HEK293 (cell line): Measurements from ENCODE around the gene B3GNT9.

ENCODE experiments used
- CTCF ChIA-PET: fragments of 350-600 bp; formaldehyde crosslinking; extraction: SDS; loops from one replicate; lab custom pipeline; 2021; ENCODE audit warnings: antibody characterized with exemption; lab: Yijun Ruan, JAX
- POLR2A ChIA-PET: fragments of 300-600 bp; formaldehyde crosslinking; extraction: SDS; loops from one replicate; lab custom pipeline; 2020; ENCODE audit warnings: antibody characterized with exemption, inconsistent platforms; lab: Yijun Ruan, JAX
- H3K27ac ChIP-seq: fragments of 200-500 bp; sonication (Bioruptor generic); 2 replicates; pipeline ENCODE4 v1.5.1; 2014; ENCODE audit warnings: low read depth, low read length, control low read depth, inconsistent platforms; ENCODE audit errors: extremely low read depth
- H3K36me3 ChIP-seq, 2 experiments: fragments of 200-500 bp in 1 of 2; sonication (Bioruptor generic) in 1 of 2; 1 replicate in 1 of 2; 2 replicates in 1 of 2; pipeline ENCODE4 v1.5.1; 2014 to 2017; ENCODE audit warnings: inconsistent platforms in 2 of 2, low read length in 2 of 2; ENCODE audit not compliant: control insufficient read depth in 2 of 2, insufficient read depth in 1 of 2
- H3K4me1 ChIP-seq: fragments of 200-500 bp; sonication (Bioruptor generic); 2 replicates; pipeline ENCODE4 v1.5.1; 2014; ENCODE audit warnings: mild to moderate bottlenecking, low read length, inconsistent platforms; ENCODE audit not compliant: control insufficient read depth, insufficient read depth
- H3K4me3 ChIP-seq: 2 replicates; pipeline ENCODE4 v1.5.1; 2011; ENCODE audit warnings: low read depth, mild to moderate bottlenecking, control low read depth, low read length, moderate library complexity
- H3K9me3 ChIP-seq: fragments of 200-500 bp; sonication (Bioruptor generic); 2 replicates; pipeline ENCODE4 v1.5.1; 2014; ENCODE audit warnings: low read depth, low read length, inconsistent platforms; ENCODE audit not compliant: control insufficient read depth, insufficient read depth
- PBX3 ChIP-seq: sonication (generic); formaldehyde crosslinking; IDR thresholded peaks from 2 replicates; pipeline ENCODE4 v1.8.1; 2022; ENCODE audit warnings: mild to moderate bottlenecking, moderate library complexity, missing genetic modification reagents
- PRDM4 ChIP-seq: fragments of 450-650 bp; formaldehyde crosslinking; IDR thresholded peaks from 2 replicates; pipeline ENCODE4 v1.5.1; 2017; ENCODE audit warnings: missing biosample characterization, missing genetic modification characterization
- ZBTB21 ChIP-seq: fragments of 450-650 bp; formaldehyde crosslinking; IDR thresholded peaks from 2 replicates; pipeline ENCODE4 v1.5.1; 2017; ENCODE audit warnings: missing biosample characterization, missing genetic modification characterization
- ZBTB6 ChIP-seq: fragments of 450-650 bp; formaldehyde crosslinking; IDR thresholded peaks from 2 replicates; pipeline ENCODE4 v1.5.1; 2017; ENCODE audit warnings: missing biosample characterization, missing genetic modification characterization
- ZBTB8A ChIP-seq: fragments of 450-650 bp; formaldehyde crosslinking; IDR thresholded peaks from 2 replicates; pipeline ENCODE4 v1.5.1; 2016; ENCODE audit warnings: missing biosample characterization, missing genetic modification characterization
- ZFHX2 ChIP-seq: fragments of 450-650 bp; formaldehyde crosslinking; conservative IDR thresholded peaks from 2 replicates; pipeline ENCODE4 v1.5.1; 2016; ENCODE audit warnings: missing biosample characterization, missing genetic modification characterization
- ZNF121 ChIP-seq: fragments of 450-650 bp; formaldehyde crosslinking; IDR thresholded peaks from 2 replicates; pipeline ENCODE4 v1.5.1; 2016; ENCODE audit warnings: missing biosample characterization, missing genetic modification characterization
- ZNF211 ChIP-seq: fragments of 450-650 bp; formaldehyde crosslinking; IDR thresholded peaks from 2 replicates; pipeline ENCODE4 v1.5.1; 2016; ENCODE audit warnings: low read depth, missing biosample characterization, missing genetic modification characterization
- ZNF248 ChIP-seq: fragments of 450-650 bp; formaldehyde crosslinking; IDR thresholded peaks from 2 replicates; pipeline ENCODE4 v1.5.1; 2017; ENCODE audit warnings: missing biosample characterization, missing genetic modification characterization
- ZNF292 ChIP-seq: fragments of 450-650 bp; formaldehyde crosslinking; IDR thresholded peaks from 2 replicates; pipeline ENCODE4 v1.5.1; 2016; ENCODE audit warnings: low read depth, missing biosample characterization, missing genetic modification characterization, borderline replicate concordance
- ZNF324 ChIP-seq: fragments of 450-650 bp; formaldehyde crosslinking; IDR thresholded peaks from 2 replicates; pipeline ENCODE4 v1.5.1; 2016; ENCODE audit warnings: missing biosample characterization, missing genetic modification characterization
- ZNF335 ChIP-seq: fragments of 450-650 bp; formaldehyde crosslinking; conservative IDR thresholded peaks from 2 replicates; pipeline ENCODE4 v1.5.1; 2016; ENCODE audit warnings: missing biosample characterization, missing genetic modification characterization
- ZNF341 ChIP-seq: fragments of 450-650 bp; formaldehyde crosslinking; IDR thresholded peaks from 2 replicates; pipeline ENCODE4; 2016; ENCODE audit warnings: low read depth, missing biosample characterization, missing genetic modification characterization
- ZNF398 ChIP-seq: fragments of 450-650 bp; formaldehyde crosslinking; IDR thresholded peaks from 2 replicates; pipeline ENCODE4 v1.5.1; 2017; ENCODE audit warnings: missing biosample characterization, missing genetic modification characterization
- ZNF561 ChIP-seq: fragments of 450-650 bp; IDR thresholded peaks from 2 replicates; pipeline ENCODE4 v1.5.1; 2018; ENCODE audit warnings: missing biosample characterization, missing genetic modification characterization, borderline replicate concordance
- ZNF707 ChIP-seq: fragments of 450-650 bp; formaldehyde crosslinking; IDR thresholded peaks from 2 replicates; pipeline ENCODE4 v1.5.1; 2016; ENCODE audit warnings: missing biosample characterization, missing genetic modification characterization
- ZNF837 ChIP-seq: fragments of 450-650 bp; formaldehyde crosslinking; IDR thresholded peaks from 2 replicates; pipeline ENCODE4 v1.5.1; 2016; ENCODE audit warnings: missing biosample characterization, missing genetic modification characterization
- ZSCAN30 ChIP-seq: fragments of 450-650 bp; IDR thresholded peaks from 2 replicates; pipeline ENCODE4 v1.5.1; 2018; ENCODE audit warnings: missing biosample characterization, mild to moderate bottlenecking, missing genetic modification characterization, moderate library complexity
- TF ChIP-seq, protein P1 (sequence below): fragments of 450-650 bp; formaldehyde crosslinking; IDR thresholded peaks from 2 replicates; pipeline ENCODE4 v1.5.1; 2016; ENCODE audit warnings: missing biosample characterization, missing genetic modification characterization
- TF ChIP-seq, protein P2 (sequence below): fragments of 450-650 bp; formaldehyde crosslinking; IDR thresholded peaks from 2 replicates; pipeline ENCODE4 v1.5.1; 2016; ENCODE audit warnings: missing biosample characterization, missing genetic modification characterization
- TF ChIP-seq, protein P3 (sequence below): fragments of 450-650 bp; formaldehyde crosslinking; IDR thresholded peaks from 2 replicates; pipeline ENCODE4 v1.5.1; 2016; ENCODE audit warnings: missing biosample characterization, missing genetic modification characterization, borderline replicate concordance

Gene B3GNT9

GRCh38 chr16:67185651-67186134, 34.9 kb upstream of the B3GNT9 start (continued):
- TF ChIP-seq ZFHX2 (no peak), ZNF707 (tag by site-specific recombination) (no peak), ZNF341 (tag by site-specific recombination) (0 out of 2 replicates have a peak, but pooled peaks have one; percentile 3), ZNF324 (tag by site-specific recombination) (no peak), PRDM4 (tag by site-specific recombination) (no peak), ZSCAN30 (tag by site-specific recombination) (no peak), ZNF837 (tag by site-specific recombination) (no peak), ZNF248 (tag by site-specific recombination) (no peak), ZNF292 (no peak), ZBTB8A (tag by site-specific recombination) (no peak), ZNF398 (no peak), ZNF121 (tag by site-specific recombination) (no peak)
- TF ChIP-seq, protein P1, sequence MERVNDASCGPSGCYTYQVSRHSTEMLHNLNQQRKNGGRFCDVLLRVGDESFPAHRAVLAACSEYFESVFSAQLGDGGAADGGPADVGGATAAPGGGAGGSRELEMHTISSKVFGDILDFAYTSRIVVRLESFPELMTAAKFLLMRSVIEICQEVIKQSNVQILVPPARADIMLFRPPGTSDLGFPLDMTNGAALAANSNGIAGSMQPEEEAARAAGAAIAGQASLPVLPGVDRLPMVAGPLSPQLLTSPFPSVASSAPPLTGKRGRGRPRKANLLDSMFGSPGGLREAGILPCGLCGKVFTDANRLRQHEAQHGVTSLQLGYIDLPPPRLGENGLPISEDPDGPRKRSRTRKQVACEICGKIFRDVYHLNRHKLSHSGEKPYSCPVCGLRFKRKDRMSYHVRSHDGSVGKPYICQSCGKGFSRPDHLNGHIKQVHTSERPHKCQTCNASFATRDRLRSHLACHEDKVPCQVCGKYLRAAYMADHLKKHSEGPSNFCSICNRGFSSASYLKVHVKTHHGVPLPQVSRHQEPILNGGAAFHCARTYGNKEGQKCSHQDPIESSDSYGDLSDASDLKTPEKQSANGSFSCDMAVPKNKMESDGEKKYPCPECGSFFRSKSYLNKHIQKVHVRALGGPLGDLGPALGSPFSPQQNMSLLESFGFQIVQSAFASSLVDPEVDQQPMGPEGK (tag by site-specific recombination) = 0 out of 2 replicates have a peak, but pooled peaks have one; percentile 2

GRCh38 chr16:67184995-67185650, 34.3 kb upstream of the B3GNT9 start:
- H3K36me3 ChIP-seq = peaks cover 0 to 13% of the 10 kb centered on the region in 2 experiments; a peak in 1 of 3 replicates
- no peak overlapping the region for H3K27ac ChIP-seq
- ChIA-PET CTCF (interaction anchor here (0.6 to 2.6 kb wide), 27 partner anchors 8 to 343 kb away, joined by 3 to 30 read pairs (median 4); partner anchors contain the start of gene CES3), POLR2A (interaction anchor here (0.9 to 1.0 kb wide), 3 partner anchors 34 to 75 kb away, joined by 3 read pairs; partner anchors contain the start of genes B3GNT9 and FHOD1)
- H3K9me3 ChIP-seq = no peaks in the 10 kb centered on the region
- peaks cover 9% of the 10 kb centered on the region for H3K4me1 ChIP-seq
- no peak overlapping the region for H3K4me3 ChIP-seq
- TF ChIP-seq ZNF561 (peak; percentile 44; the same call in 1 of the 2 replicates), ZNF335 (tag by site-specific recombination) (peak; percentile 61), ZNF211 (tag by site-specific recombination) (no peak), ZBTB6 (tag by site-specific recombination) (no peak), PBX3 (0 out of 2 replicates have a peak, but pooled peaks have one; percentile 70), ZBTB21 (tag by site-specific recombination) (no peak)
- TF ChIP-seq, protein P2, sequence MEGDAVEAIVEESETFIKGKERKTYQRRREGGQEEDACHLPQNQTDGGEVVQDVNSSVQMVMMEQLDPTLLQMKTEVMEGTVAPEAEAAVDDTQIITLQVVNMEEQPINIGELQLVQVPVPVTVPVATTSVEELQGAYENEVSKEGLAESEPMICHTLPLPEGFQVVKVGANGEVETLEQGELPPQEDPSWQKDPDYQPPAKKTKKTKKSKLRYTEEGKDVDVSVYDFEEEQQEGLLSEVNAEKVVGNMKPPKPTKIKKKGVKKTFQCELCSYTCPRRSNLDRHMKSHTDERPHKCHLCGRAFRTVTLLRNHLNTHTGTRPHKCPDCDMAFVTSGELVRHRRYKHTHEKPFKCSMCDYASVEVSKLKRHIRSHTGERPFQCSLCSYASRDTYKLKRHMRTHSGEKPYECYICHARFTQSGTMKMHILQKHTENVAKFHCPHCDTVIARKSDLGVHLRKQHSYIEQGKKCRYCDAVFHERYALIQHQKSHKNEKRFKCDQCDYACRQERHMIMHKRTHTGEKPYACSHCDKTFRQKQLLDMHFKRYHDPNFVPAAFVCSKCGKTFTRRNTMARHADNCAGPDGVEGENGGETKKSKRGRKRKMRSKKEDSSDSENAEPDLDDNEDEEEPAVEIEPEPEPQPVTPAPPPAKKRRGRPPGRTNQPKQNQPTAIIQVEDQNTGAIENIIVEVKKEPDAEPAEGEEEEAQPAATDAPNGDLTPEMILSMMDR (tag by site-specific recombination) = peak; percentile 92
- TF ChIP-seq, protein P3, sequence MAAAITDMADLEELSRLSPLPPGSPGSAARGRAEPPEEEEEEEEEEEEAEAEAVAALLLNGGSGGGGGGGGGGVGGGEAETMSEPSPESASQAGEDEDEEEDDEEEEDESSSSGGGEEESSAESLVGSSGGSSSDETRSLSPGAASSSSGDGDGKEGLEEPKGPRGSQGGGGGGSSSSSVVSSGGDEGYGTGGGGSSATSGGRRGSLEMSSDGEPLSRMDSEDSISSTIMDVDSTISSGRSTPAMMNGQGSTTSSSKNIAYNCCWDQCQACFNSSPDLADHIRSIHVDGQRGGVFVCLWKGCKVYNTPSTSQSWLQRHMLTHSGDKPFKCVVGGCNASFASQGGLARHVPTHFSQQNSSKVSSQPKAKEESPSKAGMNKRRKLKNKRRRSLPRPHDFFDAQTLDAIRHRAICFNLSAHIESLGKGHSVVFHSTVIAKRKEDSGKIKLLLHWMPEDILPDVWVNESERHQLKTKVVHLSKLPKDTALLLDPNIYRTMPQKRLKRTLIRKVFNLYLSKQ (tag by site-specific recombination) = no peak
